Measurements from ENCODE around the gene CHST15.

The CHST15 gene

GRCh38 chr10:124112891-124113580, 19.6 kb upstream of the CHST15 start:
- Histone ChIP-seq H3K27me3 (ENCODE audit: insufficient read depth, poor library complexity, severe bottlenecking) (peaks cover 8% of the 10 kb centered on the region), H3K4me3 (replicated peaks; ENCODE audit: insufficient read depth, low read length) (no peak overlapping the region), H3K27ac (replicated peaks) (no peak overlapping the region)
- TF ChIP-seq CTCF (IDR thresholded peaks at IDR 0.05; ENCODE audit: insufficient read depth, low read length): no peak
- no peak for TF ChIP-seq POLR2AphosphoS5 (IDR thresholded peaks at IDR 0.05; ENCODE audit: low read depth)
- no peak for DNase-seq (ENCODE audit: low read depth in 1 of 2, low spot score in 1 of 2)

- no peak overlapping the region for H3K27ac ChIP-seq (replicated peaks)
- no peak for DNase-seq (ENCODE audit: low read depth in 1 of 2, low spot score in 1 of 2)
- H3K4me3 ChIP-seq (replicated peaks; ENCODE audit: insufficient read depth, low read length): no peak overlapping the region
- peaks cover under 1% of the 10 kb centered on the region for H3K27me3 ChIP-seq (ENCODE audit: insufficient read depth, poor library complexity, severe bottlenecking)
- TF ChIP-seq POLR2AphosphoS5 (IDR thresholded peaks at IDR 0.05; ENCODE audit: low read depth): no peak
- no peak for TF ChIP-seq GABPA (IDR thresholded peaks at IDR 0.05; ENCODE audit: low read depth)
These were observed 17.5 kb upstream of the CHST15 start for GRCh38 chr10:124110882-124111281.

GRCh38 chr10:124109261-124109660, 15.9 kb upstream of the CHST15 start:
- no peak overlapping the region for H3K27ac ChIP-seq (replicated peaks)
- no peak for TF ChIP-seq POLR2AphosphoS5 (IDR thresholded peaks at IDR 0.05; ENCODE audit: low read depth)
- TF ChIP-seq REST (IDR thresholded peaks at IDR 0.05; ENCODE audit: insufficient replicate concordance, low read depth): no peak
- no peak for TF ChIP-seq CTCF (IDR thresholded peaks at IDR 0.05; ENCODE audit: insufficient read depth, low read length)
- no peak for TF ChIP-seq SPI1 (IDR thresholded peaks at IDR 0.05; ENCODE audit: borderline replicate concordance, low read depth)
- TF ChIP-seq GABPA (IDR thresholded peaks at IDR 0.05; ENCODE audit: low read depth): no peak
- DNase-seq (ENCODE audit: low read depth in 1 of 2, low spot score in 1 of 2): no peak
- no peak overlapping the region for H3K4me3 ChIP-seq (replicated peaks; ENCODE audit: insufficient read depth, low read length)
- H3K27me3 ChIP-seq (ENCODE audit: insufficient read depth, poor library complexity, severe bottlenecking): peaks cover 4% of the 10 kb centered on the region

- no peak overlapping the region for H3K27ac ChIP-seq (replicated peaks)
- DNase-seq (ENCODE audit: low read depth in 1 of 2, low spot score in 1 of 2): no peak
- H3K4me3 ChIP-seq (replicated peaks; ENCODE audit: insufficient read depth, low read length): no peak overlapping the region
- H3K27me3 ChIP-seq (ENCODE audit: insufficient read depth, poor library complexity, severe bottlenecking): peaks cover 4% of the 10 kb centered on the region
- TF ChIP-seq GABPA (IDR thresholded peaks at IDR 0.05; ENCODE audit: low read depth) (no peak), REST (IDR thresholded peaks at IDR 0.05; ENCODE audit: insufficient replicate concordance, low read depth) (no peak), CTCF (IDR thresholded peaks at IDR 0.05; ENCODE audit: insufficient read depth, low read length) (no peak), POLR2AphosphoS5 (IDR thresholded peaks at IDR 0.05; ENCODE audit: low read depth) (no peak), SPI1 (IDR thresholded peaks at IDR 0.05; ENCODE audit: borderline replicate concordance, low read depth) (no peak)
These were observed 13.7 kb upstream of the CHST15 start for GRCh38 chr10:124107072-124107471.
